ENCODE data around the gene NFYB. TPM values are rescaled to one million over a fixed set of nuclear protein-coding genes. Genes with fewer than 3 reads are reported as not detected.

The NFYB gene
- total RNA-seq, 1 experiment from 2014 or later, result 36.9 TPM

GRCh38 chr12:104143002-104143401 is 5.0 kb upstream of the NFYB start:
- intact Hi-C loops (cut with micrococcal nuclease; ENCODE audit: unreplicated experiment), result no loop called here
- no peak overlapping the region for H3K4me3 ChIP-seq (ENCODE audit: low read depth, low read length)
- Mint-ChIP-seq H3K27ac (ENCODE audit: unreplicated experiment) (no peak overlapping the region), H3K36me3 (ENCODE audit: insufficient read depth, unreplicated experiment) (no peaks in the 10 kb centered on the region), H3K9me3 (ENCODE audit: unreplicated experiment) (no peaks in the 10 kb centered on the region), H3K27me3 (ENCODE audit: insufficient read depth, unreplicated experiment) (peaks cover 4% of the 10 kb centered on the region), H3K4me1 (ENCODE audit: low read depth, unreplicated experiment) (no peaks in the 10 kb centered on the region), H3K4me3 (ENCODE audit: unreplicated experiment) (no peak overlapping the region)
- no peaks in the 10 kb centered on the region for H3K27me3 ChIP-seq (replicated peaks; ENCODE audit: control insufficient read depth, insufficient read depth, low read length)
- H3K4me1 ChIP-seq, result no peaks in the 10 kb centered on the region
- no peak for DNase-seq
- H3K9me3 ChIP-seq, result no peaks in the 10 kb centered on the region
- no peaks in the 10 kb centered on the region for H3K36me3 ChIP-seq (ENCODE audit: control insufficient read depth, insufficient read depth, low read length)
- no peak for TF ChIP-seq CTCF (IDR thresholded peaks at IDR 0.05; ENCODE audit: insufficient read depth in 1 of 2, low read depth in 1 of 2, low read length in 1 of 2, severe bottlenecking in 1 of 2, unreplicated experiment in 1 of 2)
- BruUV-seq (replicated peaks), result no TSS peak
- POLR2A ChIA-PET, result no interaction called here
- CTCF ChIA-PET, result no interaction called here

DNA sequence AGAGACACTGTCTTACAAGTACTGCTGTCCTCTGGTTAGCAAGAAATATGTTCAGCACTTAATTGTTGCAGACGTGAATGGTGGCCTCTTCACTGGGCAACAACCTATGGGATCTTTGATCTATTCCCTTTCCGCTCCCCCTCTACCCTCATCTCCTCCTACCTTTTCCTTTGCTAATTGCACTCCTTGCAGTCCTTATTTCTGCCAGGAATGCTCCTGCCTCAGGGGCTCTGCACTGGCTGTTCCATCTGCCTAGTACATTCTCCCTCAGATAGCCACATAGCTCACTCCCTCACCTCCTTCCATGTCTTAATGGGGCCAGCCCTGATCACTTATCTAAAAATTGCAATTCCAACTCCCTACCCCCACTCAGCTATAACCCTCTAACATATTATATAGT is 4.5 kb upstream of the NFYB start:
- no peak for TF ChIP-seq CTCF (IDR thresholded peaks at IDR 0.05; ENCODE audit: insufficient read depth in 1 of 2, low read depth in 1 of 2, low read length in 1 of 2, severe bottlenecking in 1 of 2, unreplicated experiment in 1 of 2)
- DNase-seq, result no peak
- no peaks in the 10 kb centered on the region for H3K4me1 ChIP-seq
- CTCF ChIA-PET, result no interaction called here
- no peak overlapping the region for H3K4me3 ChIP-seq (ENCODE audit: low read depth, low read length)
- H3K9me3 Mint-ChIP-seq (ENCODE audit: unreplicated experiment), result no peaks in the 10 kb centered on the region
- no peaks in the 10 kb centered on the region for H3K36me3 Mint-ChIP-seq (ENCODE audit: insufficient read depth, unreplicated experiment)
- H3K9me3 ChIP-seq, result no peaks in the 10 kb centered on the region
- H3K36me3 ChIP-seq (ENCODE audit: control insufficient read depth, insufficient read depth, low read length), result no peaks in the 10 kb centered on the region
- BruUV-seq (replicated peaks), result no TSS peak
- POLR2A ChIA-PET, result no interaction called here
- peaks cover 4% of the 10 kb centered on the region for H3K27me3 Mint-ChIP-seq (ENCODE audit: insufficient read depth, unreplicated experiment)
- no peaks in the 10 kb centered on the region for H3K4me1 Mint-ChIP-seq (ENCODE audit: low read depth, unreplicated experiment)
- H3K4me3 Mint-ChIP-seq (ENCODE audit: unreplicated experiment), result no peak overlapping the region
- H3K27me3 ChIP-seq (replicated peaks; ENCODE audit: control insufficient read depth, insufficient read depth, low read length), result no peaks in the 10 kb centered on the region
- intact Hi-C loops (cut with micrococcal nuclease; ENCODE audit: unreplicated experiment), result no loop called here
- no peak overlapping the region for H3K27ac Mint-ChIP-seq (ENCODE audit: unreplicated experiment)

DNA sequence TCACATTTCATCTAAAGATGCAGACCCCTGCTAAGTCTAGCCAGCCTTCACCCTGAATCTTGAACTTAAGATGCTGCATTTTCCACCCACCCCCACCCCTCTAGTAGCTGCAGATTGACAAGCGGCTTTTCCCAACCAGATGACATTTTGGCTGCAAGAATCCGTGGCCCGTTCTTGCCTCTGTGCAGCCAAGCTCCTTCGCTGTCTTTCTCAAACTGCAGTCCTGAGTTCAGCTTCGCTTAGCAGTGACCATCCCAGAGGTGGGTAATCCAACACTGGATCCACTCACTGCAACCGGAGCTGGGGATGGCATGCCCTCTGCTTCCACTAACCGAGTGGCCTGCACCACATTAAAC is 765 bp upstream of the NFYB start:
- intact Hi-C loops (cut with micrococcal nuclease; ENCODE audit: unreplicated experiment), result loop anchor here (5.0 kb wide), 1 partner anchor 171 kb away; the partner anchor contains the start of gene TDG

More for the DNA sequence above, 765 bp upstream of the NFYB start:
- TF ChIP-seq CTCF (IDR thresholded peaks at IDR 0.05; ENCODE audit: insufficient read depth in 1 of 2, low read depth in 1 of 2, low read length in 1 of 2, severe bottlenecking in 1 of 2, unreplicated experiment in 1 of 2), result no peak
- Mint-ChIP-seq H3K36me3 (ENCODE audit: insufficient read depth, unreplicated experiment) (no peaks in the 10 kb centered on the region), H3K4me3 (ENCODE audit: unreplicated experiment) (peak overlapping the region; percentile 69), H3K9me3 (ENCODE audit: unreplicated experiment) (no peaks in the 10 kb centered on the region), H3K4me1 (ENCODE audit: low read depth, unreplicated experiment) (no peaks in the 10 kb centered on the region), H3K27me3 (ENCODE audit: insufficient read depth, unreplicated experiment) (peaks cover 4% of the 10 kb centered on the region), H3K27ac (ENCODE audit: unreplicated experiment) (peak overlapping the region; percentile 47)
- no TSS peak for BruUV-seq (replicated peaks)
- Histone ChIP-seq H3K4me3 (ENCODE audit: low read depth, low read length) (peak overlapping the region; percentile 44), H3K36me3 (ENCODE audit: control insufficient read depth, insufficient read depth, low read length) (peaks cover 2% of the 10 kb centered on the region; the same call in 1 of the 2 replicates), H3K27me3 (replicated peaks; ENCODE audit: control insufficient read depth, insufficient read depth, low read length) (no peaks in the 10 kb centered on the region), H3K4me1 (peaks cover 8% of the 10 kb centered on the region; the same call in 1 of the 2 replicates), H3K9me3 (no peaks in the 10 kb centered on the region)
- ChIA-PET POLR2A (interaction anchor here (1.8 to 2.8 kb wide), 3 partner anchors 149 to 209 kb away, joined by 5 to 33 read pairs (median 7); partner anchors contain the start of genes HSP90B1 and TDG), CTCF (interaction anchor here (0.6 kb wide), 2 partner anchors 35 to 154 kb away, joined by 5 to 8 read pairs; no protein-coding TSS in a partner anchor)
- peak in 1 of 2 experiments; percentile 9 for DNase-seq
